SJCRH30 (cell line): Measurements from ENCODE around the gene MEF2C. TPM values are rescaled to one million over a fixed set of nuclear protein-coding genes. Genes with fewer than 3 reads are reported as not detected.

Experiments
- DNase-seq, 2 experiments: peaks; one replicate each; pipeline ENCODE4 v3.0.0-alpha.2; 2015 to 2020
- H3K27ac ChIP-seq: fragments of 250-450 bp; sonication (Bioruptor Pico); 2 replicates; pipeline ENCODE4 v1.5.1; 2020; ENCODE audit warnings: mild to moderate bottlenecking, moderate library complexity
- H3K27me3 ChIP-seq: fragments of 250-450 bp; sonication (Bioruptor Pico); 2 replicates; pipeline ENCODE4 v1.5.1; 2020; ENCODE audit warnings: mild to moderate bottlenecking, moderate library complexity
- H3K36me3 ChIP-seq: fragments of 250-450 bp; sonication (Bioruptor Pico); 2 replicates; pipeline ENCODE4 v1.5.1; 2020; ENCODE audit warnings: mild to moderate bottlenecking, moderate library complexity
- H3K4me1 ChIP-seq: fragments of 250-450 bp; sonication (Bioruptor Pico); 2 replicates; pipeline ENCODE4 v1.5.1; 2020; ENCODE audit warnings: mild to moderate bottlenecking, moderate library complexity
- H3K4me3 ChIP-seq: fragments of 250-450 bp; sonication (Bioruptor Pico); 2 replicates; pipeline ENCODE4 v1.5.1; 2020; ENCODE audit warnings: mild to moderate bottlenecking, moderate library complexity
- H3K9me3 ChIP-seq: fragments of 250-450 bp; sonication (Bioruptor Pico); replicated peaks from 2 replicates; pipeline ENCODE4 v1.5.1; 2020; ENCODE audit warnings: mild to moderate bottlenecking, moderate library complexity
- total RNA-seq: library from RNA; depleted of rRNA; stranded (reverse); fragments of >200 nt; shearing (Covaris generic); gene quantifications from 2 replicates; pipeline ENCODE4 v1.2.3, GENCODE V29; 2014

Gene MEF2C
- total RNA-seq, 1 experiment from 2014 or later, result 67.2 TPM

DNA sequence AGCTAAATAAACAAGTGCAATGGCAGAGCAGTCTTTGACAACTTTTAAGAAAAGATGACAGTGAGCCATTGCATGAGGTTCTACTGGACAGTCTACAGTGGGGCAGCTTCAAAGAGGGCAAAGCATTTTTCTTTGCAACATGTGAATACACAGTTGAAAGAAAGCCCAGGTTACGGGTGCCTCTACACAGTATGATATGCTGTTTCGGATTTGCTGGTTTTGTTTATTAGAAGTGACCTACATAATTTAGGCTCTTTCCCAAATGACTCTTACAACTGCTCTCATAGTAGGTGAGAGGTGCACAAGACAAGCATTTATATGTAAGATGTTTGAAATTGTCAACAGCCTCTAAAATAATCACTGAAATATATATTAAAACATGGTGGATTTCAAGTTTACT, 62.4 kb downstream of the MEF2C start:
- Histone ChIP-seq H3K36me3 (peaks cover 38% of the 10 kb centered on the region; the same call in 1 of the 2 replicates), H3K4me1 (peaks cover 22% of the 10 kb centered on the region), H3K27ac (no peak overlapping the region), H3K9me3 (no peaks in the 10 kb centered on the region), H3K4me3 (no peak overlapping the region), H3K27me3 (no peaks in the 10 kb centered on the region)
- DNase-seq, result no peak

DNA sequence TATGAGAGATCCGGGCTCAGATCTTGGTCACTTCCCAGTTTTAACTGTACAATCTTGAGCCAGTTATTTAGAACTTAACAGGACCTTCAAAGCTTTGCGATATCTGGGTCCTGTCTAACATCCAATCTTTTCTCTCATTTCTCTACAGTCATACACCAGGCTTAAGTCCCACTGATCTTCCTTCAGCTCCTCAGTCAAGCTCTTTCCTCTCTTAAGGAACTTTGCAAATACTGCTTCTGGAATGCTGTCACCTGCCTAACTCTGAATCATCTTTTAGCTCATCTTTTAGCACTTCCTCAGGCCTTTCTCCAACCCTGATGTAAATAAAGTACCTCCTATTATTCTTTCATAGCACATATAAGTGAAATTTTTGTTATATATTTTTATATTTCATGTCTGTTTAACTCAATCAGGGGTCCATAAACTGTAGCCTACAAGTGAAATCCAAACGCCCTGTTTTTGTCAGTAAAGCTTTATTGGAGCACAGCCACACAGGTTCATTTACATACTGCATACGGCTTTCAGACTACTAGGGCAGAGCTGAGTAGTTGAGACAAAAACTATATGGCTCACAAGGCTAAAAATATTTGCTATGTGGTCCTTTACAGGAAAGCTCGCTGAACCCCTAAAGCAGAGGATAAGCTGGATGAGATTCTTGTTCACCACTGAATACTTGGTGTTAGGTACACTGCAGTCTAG, 63.5 kb downstream of the MEF2C start:
- H3K36me3 ChIP-seq, result peaks cover 41% of the 10 kb centered on the region; the same call in 1 of the 2 replicates
- no peak overlapping the region for H3K4me3 ChIP-seq
- no peaks in the 10 kb centered on the region for H3K27me3 ChIP-seq
- peaks cover 17% of the 10 kb centered on the region for H3K4me1 ChIP-seq
- DNase-seq, result no peak
- H3K27ac ChIP-seq, result no peak overlapping the region
- no peaks in the 10 kb centered on the region for H3K9me3 ChIP-seq

- no peak for DNase-seq
Measured at GRCh38 chr5:88818296-88818695, 64.7 kb downstream of the MEF2C start.

DNA sequence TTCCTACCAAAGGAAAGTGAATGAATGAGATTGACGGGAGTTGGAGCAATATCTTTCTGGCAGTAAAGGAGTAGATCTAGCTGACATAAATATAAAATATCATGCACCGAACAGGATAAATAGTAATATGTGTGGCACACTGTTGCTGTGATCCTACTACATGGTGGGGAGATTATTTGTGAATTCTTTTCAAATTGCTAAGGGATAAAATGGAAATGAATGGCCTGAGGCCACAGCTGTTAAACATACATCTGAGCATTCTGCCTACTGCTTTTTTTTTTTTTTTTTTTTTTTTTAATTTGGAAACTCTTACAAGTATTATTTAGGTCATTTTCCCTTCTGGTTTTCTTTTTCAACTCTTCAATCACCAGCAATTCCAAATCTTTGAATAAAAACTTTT, 66.8 kb downstream of the MEF2C start:
- H3K36me3 ChIP-seq, result peaks cover 16% of the 10 kb centered on the region; the same call in 1 of the 2 replicates
- no peaks in the 10 kb centered on the region for H3K27me3 ChIP-seq
- H3K4me1 ChIP-seq, result peaks cover 16% of the 10 kb centered on the region
- H3K27ac ChIP-seq, result no peak overlapping the region
- peak; percentile 26 to 50 for DNase-seq
- no peaks in the 10 kb centered on the region for H3K9me3 ChIP-seq
- no peak overlapping the region for H3K4me3 ChIP-seq

More at GRCh38 chr5:88818296-88818695, 64.7 kb downstream of the MEF2C start:
- Histone ChIP-seq H3K27ac (no peak overlapping the region), H3K9me3 (no peaks in the 10 kb centered on the region), H3K4me1 (peaks cover 16% of the 10 kb centered on the region), H3K27me3 (no peaks in the 10 kb centered on the region), H3K4me3 (no peak overlapping the region), H3K36me3 (peaks cover 37% of the 10 kb centered on the region; the same call in 1 of the 2 replicates)

DNA sequence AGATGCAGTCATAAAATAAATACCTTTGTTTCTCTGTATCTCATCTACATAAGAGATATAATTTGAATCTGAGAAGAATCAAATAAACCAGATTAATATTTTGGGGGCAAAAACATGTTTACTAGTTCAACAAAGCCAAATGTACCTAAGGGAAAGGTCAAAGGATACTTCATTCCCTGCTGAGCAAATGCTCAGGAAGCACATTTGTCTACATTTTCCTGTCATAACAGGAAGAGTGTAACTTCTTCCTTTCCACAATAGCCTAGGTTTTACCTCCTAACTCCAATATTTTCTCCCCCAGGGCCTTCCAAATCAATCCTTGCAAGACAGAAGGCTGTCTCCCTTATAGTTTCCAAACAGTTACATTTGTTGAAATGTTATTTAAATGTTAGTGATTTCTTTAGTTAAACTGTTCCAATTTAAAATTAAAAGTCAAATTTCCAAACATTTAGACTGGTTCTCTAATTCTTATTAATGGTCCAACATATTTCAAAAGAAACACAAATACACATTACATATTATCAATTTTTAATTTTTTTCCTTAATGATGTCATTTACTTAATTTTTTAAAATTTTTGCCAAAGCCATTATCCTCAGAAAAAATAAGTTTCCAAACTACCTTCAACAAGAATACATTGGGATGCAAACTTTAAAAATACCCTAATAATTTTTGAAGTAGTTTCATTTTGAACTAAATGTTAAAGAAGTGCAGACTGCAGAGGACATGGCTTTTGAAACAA, 67.8 kb downstream of the MEF2C start:
- no peak overlapping the region for H3K4me3 ChIP-seq
- no peak overlapping the region for H3K27ac ChIP-seq
- no peaks in the 10 kb centered on the region for H3K27me3 ChIP-seq
- peaks cover 16% of the 10 kb centered on the region; the same call in 1 of the 2 replicates for H3K36me3 ChIP-seq
- peaks cover 16% of the 10 kb centered on the region for H3K4me1 ChIP-seq
- H3K9me3 ChIP-seq, result no peaks in the 10 kb centered on the region
- DNase-seq, result no peak

- H3K27ac ChIP-seq, result no peak overlapping the region
- H3K4me3 ChIP-seq, result no peak overlapping the region
- no peak for DNase-seq
- no peaks in the 10 kb centered on the region for H3K27me3 ChIP-seq
- no peaks in the 10 kb centered on the region for H3K9me3 ChIP-seq
- H3K36me3 ChIP-seq, result peaks cover 19% of the 10 kb centered on the region
- peaks cover 16% of the 10 kb centered on the region for H3K4me1 ChIP-seq
Measured at GRCh38 chr5:88813805-88814575, 69.0 kb downstream of the MEF2C start.

DNA sequence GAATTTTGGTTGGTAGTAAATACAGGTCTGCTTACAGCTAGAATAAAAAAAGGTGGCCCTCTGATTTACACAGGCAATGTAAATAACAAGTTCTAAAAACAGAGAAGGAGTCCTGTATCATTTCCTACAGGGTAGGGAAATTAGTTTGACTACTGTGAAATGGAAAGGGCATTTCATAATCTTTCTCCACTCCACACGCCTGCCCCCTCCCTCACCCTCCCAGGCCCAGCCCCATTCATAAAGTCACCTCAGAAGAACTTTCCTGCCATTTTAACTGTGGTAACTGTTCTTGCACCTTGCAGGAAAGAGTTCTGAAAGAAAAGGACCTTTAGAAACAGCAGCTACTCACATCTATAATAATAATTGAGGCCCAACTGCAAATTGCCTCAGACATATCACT, 69.7 kb downstream of the MEF2C start:
- peaks cover 24% of the 10 kb centered on the region for H3K36me3 ChIP-seq
- H3K27ac ChIP-seq, result no peak overlapping the region
- no peak for DNase-seq
- peaks cover 16% of the 10 kb centered on the region for H3K4me1 ChIP-seq
- no peaks in the 10 kb centered on the region for H3K9me3 ChIP-seq
- H3K27me3 ChIP-seq, result no peaks in the 10 kb centered on the region
- H3K4me3 ChIP-seq, result no peak overlapping the region

DNA sequence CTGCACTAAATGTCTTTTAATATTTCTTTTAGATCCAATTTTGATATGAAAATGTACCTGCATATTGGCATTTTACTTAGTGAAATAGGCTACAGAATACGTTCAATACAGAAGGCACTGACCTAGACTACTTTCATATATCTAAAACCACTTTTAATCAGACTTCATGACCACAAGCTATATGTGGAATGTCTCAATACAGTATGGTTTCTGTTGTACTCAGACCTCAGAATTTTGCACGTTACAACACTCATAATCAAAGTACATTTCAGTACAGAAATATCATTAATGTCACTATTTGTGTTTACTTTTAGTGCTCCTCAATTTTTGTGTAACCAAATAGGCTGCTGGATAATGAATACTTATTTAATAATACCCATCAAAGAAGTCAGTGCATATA, 74.8 kb downstream of the MEF2C start:
- Histone ChIP-seq H3K4me3 (no peak overlapping the region), H3K9me3 (no peaks in the 10 kb centered on the region), H3K27ac (no peak overlapping the region), H3K36me3 (peaks cover 28% of the 10 kb centered on the region), H3K27me3 (no peaks in the 10 kb centered on the region), H3K4me1 (no peaks in the 10 kb centered on the region)
- DNase-seq, result no peak

GRCh38 chr5:88807327-88807726, 75.7 kb downstream of the MEF2C start:
- no peak overlapping the region for H3K27ac ChIP-seq
- peaks cover 32% of the 10 kb centered on the region for H3K36me3 ChIP-seq
- H3K4me1 ChIP-seq, result no peaks in the 10 kb centered on the region
- DNase-seq, result no peak
- no peak overlapping the region for H3K4me3 ChIP-seq
- H3K9me3 ChIP-seq, result no peaks in the 10 kb centered on the region
- no peaks in the 10 kb centered on the region for H3K27me3 ChIP-seq

GRCh38 chr5:88806338-88806737, 76.6 kb downstream of the MEF2C start:
- Histone ChIP-seq H3K36me3 (peaks cover 38% of the 10 kb centered on the region), H3K4me1 (no peaks in the 10 kb centered on the region), H3K27me3 (no peaks in the 10 kb centered on the region), H3K9me3 (no peaks in the 10 kb centered on the region), H3K27ac (no peak overlapping the region), H3K4me3 (no peak overlapping the region)
- DNase-seq, result no peak

- peaks cover 45% of the 10 kb centered on the region for H3K36me3 ChIP-seq
- H3K4me3 ChIP-seq, result no peak overlapping the region
- no peaks in the 10 kb centered on the region for H3K27me3 ChIP-seq
- H3K4me1 ChIP-seq, result no peaks in the 10 kb centered on the region
- no peak overlapping the region for H3K27ac ChIP-seq
- no peaks in the 10 kb centered on the region for H3K9me3 ChIP-seq
- no peak for DNase-seq
Measured at GRCh38 chr5:88805151-88805784, 77.7 kb downstream of the MEF2C start.

DNA sequence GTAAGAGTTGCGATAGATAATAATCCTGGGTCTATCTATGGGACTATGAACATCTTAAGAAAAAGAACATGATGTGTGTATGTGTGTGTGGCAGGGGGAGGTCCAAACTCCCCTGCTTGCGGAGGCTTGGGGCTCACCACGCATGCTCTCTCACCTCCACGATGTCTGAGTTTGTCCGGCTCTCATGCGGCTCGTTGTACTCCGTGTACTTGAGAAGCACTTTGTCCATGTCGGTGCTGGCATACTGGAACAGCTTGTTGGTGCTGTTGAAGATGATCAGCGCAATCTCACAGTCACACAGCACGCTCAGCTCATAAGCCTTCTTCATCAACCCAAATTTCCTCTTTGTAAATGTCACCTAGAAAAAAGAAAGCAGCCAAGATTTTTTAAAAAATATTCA, 78.5 kb downstream of the MEF2C start:
- Histone ChIP-seq H3K4me3 (no peak overlapping the region), H3K36me3 (peaks cover 53% of the 10 kb centered on the region), H3K9me3 (peaks cover 3% of the 10 kb centered on the region; the same call in 1 of the 2 replicates), H3K27me3 (no peaks in the 10 kb centered on the region), H3K27ac (no peak overlapping the region), H3K4me1 (no peaks in the 10 kb centered on the region)
- no peak for DNase-seq

DNA sequence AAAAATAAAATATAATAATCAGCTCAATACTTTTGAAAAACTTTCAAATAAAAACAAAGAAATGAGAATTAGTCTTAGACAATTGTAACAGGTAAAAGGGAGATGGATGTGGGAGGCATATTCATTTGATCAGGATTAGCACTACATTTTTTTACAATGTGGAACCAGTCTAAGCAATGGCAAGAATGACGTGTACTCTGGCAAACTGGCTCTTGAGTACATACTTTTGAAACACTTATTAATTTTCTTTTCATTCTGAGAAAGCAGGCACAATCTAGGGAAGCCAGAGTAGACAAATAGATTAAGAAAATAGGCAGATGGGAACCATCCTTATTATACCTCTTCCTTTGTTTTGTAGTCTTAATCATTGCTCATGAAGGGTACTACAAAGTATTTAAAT, 79.7 kb downstream of the MEF2C start:
- Histone ChIP-seq H3K4me3 (no peak overlapping the region), H3K27me3 (no peaks in the 10 kb centered on the region), H3K27ac (no peak overlapping the region), H3K36me3 (peaks cover 52% of the 10 kb centered on the region), H3K9me3 (peaks cover 3% of the 10 kb centered on the region; the same call in 1 of the 2 replicates), H3K4me1 (no peaks in the 10 kb centered on the region)
- no peak for DNase-seq

GRCh38 chr5:88799938-88800535, 82.9 kb downstream of the MEF2C start:
- Histone ChIP-seq H3K27me3 (no peaks in the 10 kb centered on the region), H3K9me3 (peaks cover 6% of the 10 kb centered on the region; the same call in 1 of the 2 replicates), H3K4me3 (no peak overlapping the region), H3K4me1 (no peaks in the 10 kb centered on the region), H3K27ac (no peak overlapping the region), H3K36me3 (peaks cover 60% of the 10 kb centered on the region)
- no peak for DNase-seq
